ENCODE data around the gene PYHIN1. TPM values are rescaled to one million over a fixed set of nuclear protein-coding genes. Genes with fewer than 3 reads are reported as not detected.

Gene PYHIN1
- not detected in 2 replicates for total RNA-seq

GRCh38 chr1:158931055-158931737 is at the start of gene PYHIN1:
TSS of gene PYHIN1 (plus strand) at chr1:158931552. CDS start at chr1:158936911, 5,359 bp downstream.

GRCh38 chr1:159009704-159010361 is 78.5 kb downstream of the PYHIN1 start, which contains the start of gene IFI16:
TSS of gene IFI16 (plus strand) at chr1:159009907. CDS start at chr1:159014681, 4,774 bp downstream.

Other genes with a start within 250 kb of the PYHIN1 start
- gene SPTA1, start 244.8 kb upstream of the PYHIN1 start, total RNA-seq, result not detected in 2 replicates
- gene OR6K2, start 230.9 kb upstream of the PYHIN1 start, total RNA-seq, result not detected in 2 replicates
- gene OR6K3, start 210.8 kb upstream of the PYHIN1 start, total RNA-seq, result not detected in 2 replicates
- gene OR6K6, start 176.8 kb upstream of the PYHIN1 start, total RNA-seq, result not detected in 2 replicates
- not detected in 2 replicates for gene OR6N1, start 159.4 kb upstream of the PYHIN1 start, total RNA-seq
- not detected in 2 replicates for gene OR6N2, start 150.3 kb upstream of the PYHIN1 start, total RNA-seq
- not detected in 2 replicates for gene MNDA, start 100.2 kb upstream of the PYHIN1 start, total RNA-seq
- 72.8 and 101 TPM in 2 replicates for gene IFI16, start 78.4 kb downstream of the PYHIN1 start, total RNA-seq
- not detected in 2 replicates for gene AIM2, start 145.2 kb downstream of the PYHIN1 start, total RNA-seq
- gene CADM3, start 240.1 kb downstream of the PYHIN1 start, total RNA-seq, result 22.6 and 52.0 TPM in 2 replicates

Data from cardiac atrium fibroblast (primary cell).